Neural cell (in vitro differentiated cells): ENCODE measurements around the gene SPNS1.

Experiments
- CTCF ChIP-seq: fragments of 450-650 bp; IDR thresholded peaks from 2 replicates; pipeline ENCODE4 v1.5.1; 2014; ENCODE audit warnings: antibody characterized with exemption, mild to moderate bottlenecking, moderate library complexity; ENCODE audit not compliant: poor library complexity, severe bottlenecking
- EZH2 ChIP-seq: fragments of 200-600, 300-800 bp; shearing (Covaris generic), sonication (generic); IDR thresholded peaks from 2 replicates; pipeline ENCODE4 v1.6.1; 2014; ENCODE audit warnings: antibody characterized with exemption, low read length, borderline replicate concordance, mild to moderate bottlenecking; ENCODE audit not compliant: insufficient read depth, poor library complexity, severe bottlenecking
- MXI1 ChIP-seq: fragments of 450-650 bp; conservative IDR thresholded peaks from 2 replicates; pipeline ENCODE4 v1.6.1; 2014; ENCODE audit warnings: antibody characterized with exemption, mild to moderate bottlenecking; ENCODE audit not compliant: poor library complexity, severe bottlenecking
- RAD21 ChIP-seq: fragments of 450-650 bp; conservative IDR thresholded peaks from 2 replicates; pipeline ENCODE4 v1.6.1; 2014; ENCODE audit warnings: antibody characterized with exemption, mild to moderate bottlenecking, moderate library complexity
- REST ChIP-seq: IDR thresholded peaks from 2 replicates; pipeline ENCODE4 v1.6.1; 2012; ENCODE audit warnings: borderline replicate concordance
- TAF1 ChIP-seq: IDR thresholded peaks from 2 replicates; pipeline ENCODE4 v1.6.1; 2012; ENCODE audit warnings: low read depth

- TF ChIP-seq CTCF = no peak
- no peak for TF ChIP-seq RAD21
- TF ChIP-seq MXI1 = no peak
- TF ChIP-seq TAF1 = no peak
- no peak for TF ChIP-seq REST
- no peak for TF ChIP-seq EZH2
These were observed 11.9 kb downstream of the SPNS1 start for GRCh38 chr16:28986492-28986891.
